HEK293 (cell line): ENCODE results near the gene RAET1E.

Source experiments
- CTCF ChIA-PET: fragments of 350-600 bp; formaldehyde crosslinking; extraction: SDS; loops from one replicate; lab custom pipeline; 2021; ENCODE audit warnings: antibody characterized with exemption; lab: Yijun Ruan, JAX
- POLR2A ChIA-PET: fragments of 300-600 bp; formaldehyde crosslinking; extraction: SDS; loops from one replicate; lab custom pipeline; 2020; ENCODE audit warnings: antibody characterized with exemption, inconsistent platforms; lab: Yijun Ruan, JAX
- H3K27ac ChIP-seq: fragments of 200-500 bp; sonication (Bioruptor generic); 2 replicates; pipeline ENCODE4 v1.5.1; 2014; ENCODE audit warnings: low read depth, low read length, control low read depth, inconsistent platforms; ENCODE audit errors: extremely low read depth
- H3K36me3 ChIP-seq, 2 experiments: fragments of 200-500 bp in 1 of 2; sonication (Bioruptor generic) in 1 of 2; 1 replicate in 1 of 2; 2 replicates in 1 of 2; pipeline ENCODE4 v1.5.1; 2014 to 2017; ENCODE audit warnings: inconsistent platforms in 2 of 2, low read length in 2 of 2; ENCODE audit not compliant: control insufficient read depth in 2 of 2, insufficient read depth in 1 of 2
- H3K4me1 ChIP-seq: fragments of 200-500 bp; sonication (Bioruptor generic); 2 replicates; pipeline ENCODE4 v1.5.1; 2014; ENCODE audit warnings: mild to moderate bottlenecking, low read length, inconsistent platforms; ENCODE audit not compliant: control insufficient read depth, insufficient read depth
- H3K4me3 ChIP-seq: 2 replicates; pipeline ENCODE4 v1.5.1; 2011; ENCODE audit warnings: low read depth, mild to moderate bottlenecking, control low read depth, low read length, moderate library complexity
- H3K9me3 ChIP-seq: fragments of 200-500 bp; sonication (Bioruptor generic); 2 replicates; pipeline ENCODE4 v1.5.1; 2014; ENCODE audit warnings: low read depth, low read length, inconsistent platforms; ENCODE audit not compliant: control insufficient read depth, insufficient read depth
- ZBTB1 ChIP-seq: fragments of 450-650 bp; formaldehyde crosslinking; IDR thresholded peaks from 2 replicates; pipeline ENCODE4 v1.5.1; 2016; ENCODE audit warnings: missing biosample characterization, missing genetic modification characterization
- ZBTB7A ChIP-seq: fragments of 450-650 bp; formaldehyde crosslinking; IDR thresholded peaks from 2 replicates; pipeline ENCODE4 v1.5.1; 2016; ENCODE audit warnings: low read depth, missing biosample characterization, missing genetic modification characterization
- ZNF121 ChIP-seq: fragments of 450-650 bp; formaldehyde crosslinking; IDR thresholded peaks from 2 replicates; pipeline ENCODE4 v1.5.1; 2016; ENCODE audit warnings: missing biosample characterization, missing genetic modification characterization
- ZNF140 ChIP-seq: fragments of 450-650 bp; formaldehyde crosslinking; IDR thresholded peaks from 2 replicates; pipeline ENCODE4 v1.5.1; 2016; ENCODE audit warnings: missing biosample characterization, missing genetic modification characterization
- ZNF555 ChIP-seq: fragments of 450-650 bp; formaldehyde crosslinking; conservative IDR thresholded peaks from 2 replicates; pipeline ENCODE4 v1.5.1; 2017; ENCODE audit warnings: missing biosample characterization, mild to moderate bottlenecking, missing genetic modification characterization, inconsistent platforms
- ZNF600 ChIP-seq: fragments of 450-650 bp; formaldehyde crosslinking; IDR thresholded peaks from 2 replicates; pipeline ENCODE4 v1.5.1; 2016; ENCODE audit warnings: missing biosample characterization, missing genetic modification characterization
- ZNF623 ChIP-seq: fragments of 450-650 bp; formaldehyde crosslinking; IDR thresholded peaks from 2 replicates; pipeline ENCODE4 v1.5.1; 2016; ENCODE audit warnings: missing biosample characterization, missing genetic modification characterization
- ZNF677 ChIP-seq: fragments of 450-650 bp; IDR thresholded peaks from 2 replicates; pipeline ENCODE4 v1.5.0; 2018; ENCODE audit warnings: missing biosample characterization, mild to moderate bottlenecking, missing genetic modification characterization, moderate library complexity
- ZNF830 ChIP-seq: fragments of 450-650 bp; IDR thresholded peaks from 2 replicates; pipeline ENCODE4 v1.5.0; 2018; ENCODE audit warnings: missing biosample characterization, missing genetic modification characterization, low read depth, mild to moderate bottlenecking, moderate library complexity
- ZNF843 ChIP-seq: fragments of 450-650 bp; formaldehyde crosslinking; IDR thresholded peaks from 2 replicates; pipeline ENCODE4 v1.5.1; 2016; ENCODE audit warnings: missing biosample characterization, missing genetic modification characterization
- TF ChIP-seq, protein P1 (sequence below): fragments of 450-650 bp; formaldehyde crosslinking; IDR thresholded peaks from 2 replicates; pipeline ENCODE4 v1.5.1; 2016; ENCODE audit warnings: missing biosample characterization, missing genetic modification characterization
- TF ChIP-seq, protein P2 (sequence below): IDR thresholded peaks from 2 replicates; pipeline ENCODE4 v1.6.1; 2011; ENCODE audit warnings: mild to moderate bottlenecking, low read depth, low read length, borderline replicate concordance
- TF ChIP-seq, protein P3 (sequence below): fragments of 450-650 bp; formaldehyde crosslinking; IDR thresholded peaks from 2 replicates; pipeline ENCODE4 v1.5.1; 2017; ENCODE audit warnings: missing biosample characterization, missing genetic modification characterization
- TF ChIP-seq, protein P4 (sequence below): fragments of 450-650 bp; formaldehyde crosslinking; IDR thresholded peaks from 2 replicates; pipeline ENCODE4 v1.5.1; 2016; ENCODE audit warnings: missing biosample characterization, missing genetic modification characterization
- TF ChIP-seq, protein P5 (sequence below): fragments of 450-650 bp; formaldehyde crosslinking; IDR thresholded peaks from 2 replicates; pipeline ENCODE4; 2016; ENCODE audit warnings: missing biosample characterization, missing genetic modification characterization

RAET1E gene

DNA sequence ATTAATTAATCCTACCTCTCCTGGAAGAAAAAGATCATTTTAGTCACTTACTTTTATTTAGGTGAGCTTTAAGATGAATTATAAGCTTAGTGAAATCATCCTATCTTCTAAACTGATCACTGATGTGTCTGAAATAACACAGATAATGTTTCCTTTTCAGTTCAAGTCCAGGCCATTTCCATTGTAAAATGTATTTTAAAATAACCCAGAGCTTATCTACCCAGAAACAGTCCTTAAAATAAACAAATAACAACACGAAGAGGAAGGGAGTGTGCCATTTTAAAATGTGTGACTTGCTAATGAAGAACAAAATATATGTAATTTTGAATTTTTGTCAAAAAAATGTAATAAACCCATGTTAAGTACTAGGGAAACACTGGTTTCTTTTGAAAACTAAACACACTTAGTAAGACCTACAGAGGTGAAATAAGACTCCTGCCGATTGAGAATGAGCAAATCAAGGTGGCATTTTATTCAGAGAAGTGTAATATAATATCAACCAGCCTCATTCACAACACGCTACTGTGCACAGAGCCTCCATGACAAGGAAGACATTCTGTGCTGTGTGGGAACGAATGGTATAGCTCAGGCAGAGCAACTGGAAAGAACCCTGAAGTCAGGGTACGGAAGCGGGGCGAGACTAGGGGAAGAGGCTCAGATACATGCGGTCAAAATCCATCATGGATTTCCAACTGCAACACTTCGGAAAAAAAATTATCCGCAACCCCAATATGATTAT lies 41.5 kb downstream of the RAET1E start (continued):
- TF ChIP-seq, protein P1, sequence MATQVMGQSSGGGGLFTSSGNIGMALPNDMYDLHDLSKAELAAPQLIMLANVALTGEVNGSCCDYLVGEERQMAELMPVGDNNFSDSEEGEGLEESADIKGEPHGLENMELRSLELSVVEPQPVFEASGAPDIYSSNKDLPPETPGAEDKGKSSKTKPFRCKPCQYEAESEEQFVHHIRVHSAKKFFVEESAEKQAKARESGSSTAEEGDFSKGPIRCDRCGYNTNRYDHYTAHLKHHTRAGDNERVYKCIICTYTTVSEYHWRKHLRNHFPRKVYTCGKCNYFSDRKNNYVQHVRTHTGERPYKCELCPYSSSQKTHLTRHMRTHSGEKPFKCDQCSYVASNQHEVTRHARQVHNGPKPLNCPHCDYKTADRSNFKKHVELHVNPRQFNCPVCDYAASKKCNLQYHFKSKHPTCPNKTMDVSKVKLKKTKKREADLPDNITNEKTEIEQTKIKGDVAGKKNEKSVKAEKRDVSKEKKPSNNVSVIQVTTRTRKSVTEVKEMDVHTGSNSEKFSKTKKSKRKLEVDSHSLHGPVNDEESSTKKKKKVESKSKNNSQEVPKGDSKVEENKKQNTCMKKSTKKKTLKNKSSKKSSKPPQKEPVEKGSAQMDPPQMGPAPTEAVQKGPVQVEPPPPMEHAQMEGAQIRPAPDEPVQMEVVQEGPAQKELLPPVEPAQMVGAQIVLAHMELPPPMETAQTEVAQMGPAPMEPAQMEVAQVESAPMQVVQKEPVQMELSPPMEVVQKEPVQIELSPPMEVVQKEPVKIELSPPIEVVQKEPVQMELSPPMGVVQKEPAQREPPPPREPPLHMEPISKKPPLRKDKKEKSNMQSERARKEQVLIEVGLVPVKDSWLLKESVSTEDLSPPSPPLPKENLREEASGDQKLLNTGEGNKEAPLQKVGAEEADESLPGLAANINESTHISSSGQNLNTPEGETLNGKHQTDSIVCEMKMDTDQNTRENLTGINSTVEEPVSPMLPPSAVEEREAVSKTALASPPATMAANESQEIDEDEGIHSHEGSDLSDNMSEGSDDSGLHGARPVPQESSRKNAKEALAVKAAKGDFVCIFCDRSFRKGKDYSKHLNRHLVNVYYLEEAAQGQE (tag by site-specific recombination): no peak
- TF ChIP-seq, protein P2, sequence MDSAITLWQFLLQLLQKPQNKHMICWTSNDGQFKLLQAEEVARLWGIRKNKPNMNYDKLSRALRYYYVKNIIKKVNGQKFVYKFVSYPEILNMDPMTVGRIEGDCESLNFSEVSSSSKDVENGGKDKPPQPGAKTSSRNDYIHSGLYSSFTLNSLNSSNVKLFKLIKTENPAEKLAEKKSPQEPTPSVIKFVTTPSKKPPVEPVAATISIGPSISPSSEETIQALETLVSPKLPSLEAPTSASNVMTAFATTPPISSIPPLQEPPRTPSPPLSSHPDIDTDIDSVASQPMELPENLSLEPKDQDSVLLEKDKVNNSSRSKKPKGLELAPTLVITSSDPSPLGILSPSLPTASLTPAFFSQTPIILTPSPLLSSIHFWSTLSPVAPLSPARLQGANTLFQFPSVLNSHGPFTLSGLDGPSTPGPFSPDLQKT: no peak
- peak; percentile 80 for TF ChIP-seq ZNF600 (tag by site-specific recombination)
- TF ChIP-seq, protein P3, sequence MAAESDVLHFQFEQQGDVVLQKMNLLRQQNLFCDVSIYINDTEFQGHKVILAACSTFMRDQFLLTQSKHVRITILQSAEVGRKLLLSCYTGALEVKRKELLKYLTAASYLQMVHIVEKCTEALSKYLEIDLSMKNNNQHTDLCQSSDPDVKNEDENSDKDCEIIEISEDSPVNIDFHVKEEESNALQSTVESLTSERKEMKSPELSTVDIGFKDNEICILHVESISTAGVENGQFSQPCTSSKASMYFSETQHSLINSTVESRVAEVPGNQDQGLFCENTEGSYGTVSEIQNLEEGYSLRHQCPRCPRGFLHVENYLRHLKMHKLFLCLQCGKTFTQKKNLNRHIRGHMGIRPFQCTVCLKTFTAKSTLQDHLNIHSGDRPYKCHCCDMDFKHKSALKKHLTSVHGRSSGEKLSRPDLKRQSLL: no peak
- no peak for TF ChIP-seq ZNF121
- TF ChIP-seq, all 188 proteins: peak for 8

DNA sequence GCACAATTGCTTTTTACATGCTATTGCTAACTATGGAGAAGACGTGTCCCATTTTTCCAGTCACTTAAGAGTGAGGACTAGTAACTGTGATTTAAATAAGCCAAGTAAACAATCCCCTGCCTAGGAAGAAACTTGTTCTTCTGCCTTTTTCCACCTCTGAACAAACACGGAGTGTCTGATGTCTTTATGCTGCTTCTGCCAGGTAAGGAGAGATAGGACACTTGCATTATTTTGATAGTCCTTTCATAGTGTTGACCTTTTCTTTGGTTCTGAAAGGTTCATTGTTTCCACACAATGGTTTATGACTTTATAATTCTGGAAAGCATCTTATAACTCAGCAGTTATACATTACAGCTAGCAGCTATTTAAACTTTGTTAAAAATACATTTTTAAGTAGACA lies 42.2 kb downstream of the RAET1E start:
- CTCF ChIA-PET: interaction anchor here (0.7 to 3.5 kb wide), 5 partner anchors 9 to 134 kb away, joined by 3 to 17 read pairs (median 5); no protein-coding TSS in a partner anchor
- Histone ChIP-seq H3K4me1 (peaks cover 48% of the 10 kb centered on the region), H3K36me3 (peaks cover 0 to 11% of the 10 kb centered on the region in 2 experiments; a peak in 2 of 3 replicates), H3K4me3 (no peak overlapping the region), H3K27ac (peak overlapping the region; percentile 32; the same call in 1 of the 2 replicates), H3K9me3 (no peaks in the 10 kb centered on the region)
- TF ChIP-seq ZBTB7A (tag by site-specific recombination) (no peak), ZNF555 (tag by site-specific recombination) (no peak), ZNF140 (tag by site-specific recombination) (no peak), ZNF623 (tag by site-specific recombination) (no peak), ZNF843 (tag by site-specific recombination) (no peak), ZBTB1 (tag by site-specific recombination) (no peak), ZNF677 (tag by site-specific recombination) (no peak), ZNF830 (tag by site-specific recombination) (no peak)
- TF ChIP-seq, protein P4, sequence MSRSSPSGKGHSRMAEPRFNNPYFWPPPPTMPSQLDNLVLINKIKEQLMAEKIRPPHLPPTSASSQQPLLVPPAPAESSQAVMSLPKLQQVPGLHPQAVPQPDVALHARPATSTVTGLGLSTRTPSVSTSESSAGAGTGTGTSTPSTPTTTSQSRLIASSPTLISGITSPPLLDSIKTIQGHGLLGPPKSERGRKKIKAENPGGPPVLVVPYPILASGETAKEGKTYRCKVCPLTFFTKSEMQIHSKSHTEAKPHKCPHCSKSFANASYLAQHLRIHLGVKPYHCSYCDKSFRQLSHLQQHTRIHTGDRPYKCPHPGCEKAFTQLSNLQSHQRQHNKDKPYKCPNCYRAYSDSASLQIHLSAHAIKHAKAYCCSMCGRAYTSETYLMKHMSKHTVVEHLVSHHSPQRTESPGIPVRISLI (tag by site-specific recombination): no peak
- TF ChIP-seq, protein P5, sequence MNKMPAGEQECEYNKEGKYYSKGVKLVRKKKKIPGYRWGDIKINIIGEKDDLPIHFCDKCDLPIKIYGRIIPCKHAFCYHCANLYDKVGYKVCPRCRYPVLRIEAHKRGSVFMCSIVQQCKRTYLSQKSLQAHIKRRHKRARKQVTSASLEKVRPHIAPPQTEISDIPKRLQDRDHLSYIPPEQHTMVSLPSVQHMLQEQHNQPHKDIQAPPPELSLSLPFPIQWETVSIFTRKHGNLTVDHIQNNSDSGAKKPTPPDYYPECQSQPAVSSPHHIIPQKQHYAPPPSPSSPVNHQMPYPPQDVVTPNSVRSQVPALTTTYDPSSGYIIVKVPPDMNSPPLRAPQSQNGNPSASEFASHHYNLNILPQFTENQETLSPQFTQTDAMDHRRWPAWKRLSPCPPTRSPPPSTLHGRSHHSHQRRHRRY (tag by site-specific recombination): no peak
- POLR2A ChIA-PET: interaction anchor here (0.5 to 1.4 kb wide), 3 partner anchors 8 to 138 kb away, joined by 3 to 6 read pairs (median 3); partner anchors contain the start of gene LATS1
